HG02763 (cell line): ENCODE measurements around the gene LRP6.

ENCODE experiments used
- ATAC-seq: cut with Tn5 transposase; IDR thresholded peaks from one replicate; pipeline ENCODE4 v1.9.1; 2021; ENCODE audit warnings: mild to moderate bottlenecking, moderate library complexity; ENCODE audit not compliant: unreplicated experiment

The LRP6 gene

GRCh38 chr12:12083688-12084087, 183.2 kb downstream of the LRP6 start:
- no peak for ATAC-seq

GRCh38 chr12:12081836-12082497, 184.9 kb downstream of the LRP6 start:
- peak; percentile 48 for ATAC-seq

- ATAC-seq = no peak
Observed at GRCh38 chr12:12079291-12079690, 187.6 kb downstream of the LRP6 start.

GRCh38 chr12:12072064-12072760, 194.6 kb downstream of the LRP6 start:
- ATAC-seq = no peak

GRCh38 chr12:12070674-12071656, 195.9 kb downstream of the LRP6 start, which contains the start of gene BCL2L14:
BCL2L14 (plus strand) TSS chr12:12070939; CDS start chr12:12079306, 8,367 bp downstream.
- peak; percentile 44 for ATAC-seq

GRCh38 chr12:12069821-12070548, 196.9 kb downstream of the LRP6 start:
- no peak for ATAC-seq

GRCh38 chr12:12068751-12069150, 198.1 kb downstream of the LRP6 start:
- ATAC-seq = no peak
